ENCODE results near the gene TBC1D8B.

The TBC1D8B gene

GRCh38 chrX:106906361-106906760, 103.9 kb downstream of the TBC1D8B start:
- TF ChIP-seq CTCF (IDR thresholded peaks at IDR 0.05; ENCODE audit: low read depth, low read length) = no peak
- H3K4me3 ChIP-seq (ENCODE audit: low read depth, low read length) = no peak overlapping the region

GRCh38 chrX:106912864-106913263, 110.4 kb downstream of the TBC1D8B start:
- H3K4me3 ChIP-seq (ENCODE audit: low read depth, low read length) = no peak overlapping the region
- no peak for TF ChIP-seq CTCF (IDR thresholded peaks at IDR 0.05; ENCODE audit: low read depth, low read length)

GRCh38 chrX:106917830-106918500, 115.5 kb downstream of the TBC1D8B start:
- no peak overlapping the region for H3K4me3 ChIP-seq (ENCODE audit: low read depth, low read length)
- TF ChIP-seq CTCF (IDR thresholded peaks at IDR 0.05; ENCODE audit: low read depth, low read length) = no peak

- H3K4me3 ChIP-seq (ENCODE audit: low read depth, low read length) = no peak within 1 kb of the TSS
- no peak for TF ChIP-seq CTCF (IDR thresholded peaks at IDR 0.05; ENCODE audit: low read depth, low read length)
Observed at GRCh38 chrX:106919932-106920452, 117.5 kb downstream of the TBC1D8B start, which contains the start of gene CLDN2. Gene CLDN2 (plus strand): TSS chrX:106920402. CDS start chrX:106928229, 7,827 bp downstream.

GRCh38 chrX:106921637-106922036, 119.2 kb downstream of the TBC1D8B start:
- no peak for TF ChIP-seq CTCF (IDR thresholded peaks at IDR 0.05; ENCODE audit: low read depth, low read length)
- H3K4me3 ChIP-seq (ENCODE audit: low read depth, low read length) = no peak overlapping the region

Measured in WI38 (cell line).